Measurements from ENCODE around the gene DMRTC1B. TPM values are rescaled to one million over a fixed set of nuclear protein-coding genes. Genes with fewer than 3 reads are reported as not detected.

DMRTC1B gene
- total and polyA plus RNA-seq, 10 of the 15 experiments (the other 5 are each of a cell fraction or from before 2014, with no cell fraction given) = 0.06 TPM; not detected in 9

Small RNA genes within 50 kb of the gene (small RNA-seq; reads per million reads assigned to genes)
- gene RNU1-112P = not detected

Other genes with a start within 250 kb of the DMRTC1B start
Only the 7 nearest of the 8 such genes appear.
- gene HDAC8, start 204.0 kb upstream of the DMRTC1B start, total RNA-seq (2014; rRNA removed) = 19.8 and 20.0 TPM in 2 replicates
- gene HDAC8, start 204.0 kb upstream of the DMRTC1B start, total RNA-seq (2014; rRNA removed; fragmentation: Illumina TruSeq; extraction: Trizol) = 26.8 and 27.0 TPM in 2 replicates
- gene HDAC8, start 204.0 kb upstream of the DMRTC1B start, total RNA-seq (2021) = 20.3 and 20.6 TPM in 2 replicates
- gene HDAC8, start 204.0 kb upstream of the DMRTC1B start, polyA plus RNA-seq (2011; rRNA removed) = 32.1 and 33.0 TPM in 2 replicates
- 24.1 and 29.3 TPM in 2 replicates for gene HDAC8, start 204.0 kb upstream of the DMRTC1B start, polyA plus RNA-seq (2014; fragmentation: Illumina TruSeq; extraction: Trizol)
- gene HDAC8, start 204.0 kb upstream of the DMRTC1B start, polyA plus RNA-seq (2014; fragmentation: Nextera tagmentation; extraction: Ambion mirVana) = 10 to 100 TPM; 31.3 to 34.1 TPM
- 13.5 and 18.1 TPM in 2 replicates for gene HDAC8, start 204.0 kb upstream of the DMRTC1B start, polyA plus RNA-seq (2014; rRNA removed)
- gene HDAC8, start 204.0 kb upstream of the DMRTC1B start, polyA plus RNA-seq (2016; fragmentation: Nextera tagmentation; extraction: Ambion mirVana) = 10 to 100 TPM; 33.7 to 34.7 TPM
- gene PHKA1, start 62.6 kb upstream of the DMRTC1B start, total RNA-seq (2014; rRNA removed) = under 0.01 and 0.05 TPM in 2 replicates
- 0.05 and 0.09 TPM in 2 replicates for gene PHKA1, start 62.6 kb upstream of the DMRTC1B start, total RNA-seq (2014; rRNA removed; fragmentation: Illumina TruSeq; extraction: Trizol)
- 0.08 and 0.15 TPM in 2 replicates for gene PHKA1, start 62.6 kb upstream of the DMRTC1B start, total RNA-seq (2021)
- gene PHKA1, start 62.6 kb upstream of the DMRTC1B start, polyA plus RNA-seq (2011; rRNA removed) = 0.03 TPM in 1 of 2 replicates, not detected in the other
- 0.06 and 0.08 TPM in 2 replicates for gene PHKA1, start 62.6 kb upstream of the DMRTC1B start, polyA plus RNA-seq (2014; fragmentation: Illumina TruSeq; extraction: Trizol)
- gene PHKA1, start 62.6 kb upstream of the DMRTC1B start, polyA plus RNA-seq (2014; fragmentation: Nextera tagmentation; extraction: Ambion mirVana) = not detected
- gene PHKA1, start 62.6 kb upstream of the DMRTC1B start, polyA plus RNA-seq (2014; rRNA removed) = 0.04 and 0.10 TPM in 2 replicates
- gene PHKA1, start 62.6 kb upstream of the DMRTC1B start, polyA plus RNA-seq (2016; fragmentation: Nextera tagmentation; extraction: Ambion mirVana) = under 1 TPM in 1 of 2 experiments, not detected in 1; 0.03 TPM
- gene FAM236B, start 5.8 kb downstream of the DMRTC1B start, total RNA-seq (2014; rRNA removed) = not detected in 2 replicates
- not detected in 2 replicates for gene FAM236B, start 5.8 kb downstream of the DMRTC1B start, total RNA-seq (2014; rRNA removed; fragmentation: Illumina TruSeq; extraction: Trizol)
- not detected in 2 replicates for gene FAM236B, start 5.8 kb downstream of the DMRTC1B start, total RNA-seq (2021)
- gene FAM236B, start 5.8 kb downstream of the DMRTC1B start, polyA plus RNA-seq (2011; rRNA removed) = not detected in 2 replicates
- gene FAM236B, start 5.8 kb downstream of the DMRTC1B start, polyA plus RNA-seq (2014; fragmentation: Illumina TruSeq; extraction: Trizol) = not detected in 2 replicates
- gene FAM236B, start 5.8 kb downstream of the DMRTC1B start, polyA plus RNA-seq (2014; fragmentation: Nextera tagmentation; extraction: Ambion mirVana) = not detected
- not detected in 2 replicates for gene FAM236B, start 5.8 kb downstream of the DMRTC1B start, polyA plus RNA-seq (2014; rRNA removed)
- gene FAM236B, start 5.8 kb downstream of the DMRTC1B start, polyA plus RNA-seq (2016; fragmentation: Nextera tagmentation; extraction: Ambion mirVana) = not detected
- gene FAM236D, start 31.3 kb downstream of the DMRTC1B start, total RNA-seq (2014; rRNA removed) = not detected in 2 replicates
- not detected in 2 replicates for gene FAM236D, start 31.3 kb downstream of the DMRTC1B start, total RNA-seq (2014; rRNA removed; fragmentation: Illumina TruSeq; extraction: Trizol)
- not detected in 2 replicates for gene FAM236D, start 31.3 kb downstream of the DMRTC1B start, total RNA-seq (2021)
- not detected in 2 replicates for gene FAM236D, start 31.3 kb downstream of the DMRTC1B start, polyA plus RNA-seq (2011; rRNA removed)
- gene FAM236D, start 31.3 kb downstream of the DMRTC1B start, polyA plus RNA-seq (2014; fragmentation: Illumina TruSeq; extraction: Trizol) = not detected in 2 replicates
- not detected for gene FAM236D, start 31.3 kb downstream of the DMRTC1B start, polyA plus RNA-seq (2014; fragmentation: Nextera tagmentation; extraction: Ambion mirVana)
- not detected in 2 replicates for gene FAM236D, start 31.3 kb downstream of the DMRTC1B start, polyA plus RNA-seq (2014; rRNA removed)
- not detected for gene FAM236D, start 31.3 kb downstream of the DMRTC1B start, polyA plus RNA-seq (2016; fragmentation: Nextera tagmentation; extraction: Ambion mirVana)
- gene FAM236C, start 135.7 kb downstream of the DMRTC1B start, total RNA-seq (2014; rRNA removed) = not detected in 2 replicates
- gene FAM236C, start 135.7 kb downstream of the DMRTC1B start, total RNA-seq (2014; rRNA removed; fragmentation: Illumina TruSeq; extraction: Trizol) = not detected in 2 replicates
- not detected in 2 replicates for gene FAM236C, start 135.7 kb downstream of the DMRTC1B start, total RNA-seq (2021)
- not detected in 2 replicates for gene FAM236C, start 135.7 kb downstream of the DMRTC1B start, polyA plus RNA-seq (2011; rRNA removed)
- gene FAM236C, start 135.7 kb downstream of the DMRTC1B start, polyA plus RNA-seq (2014; fragmentation: Illumina TruSeq; extraction: Trizol) = not detected in 2 replicates
- gene FAM236C, start 135.7 kb downstream of the DMRTC1B start, polyA plus RNA-seq (2014; fragmentation: Nextera tagmentation; extraction: Ambion mirVana) = not detected
- gene FAM236C, start 135.7 kb downstream of the DMRTC1B start, polyA plus RNA-seq (2014; rRNA removed) = not detected in 2 replicates
- not detected for gene FAM236C, start 135.7 kb downstream of the DMRTC1B start, polyA plus RNA-seq (2016; fragmentation: Nextera tagmentation; extraction: Ambion mirVana)
- not detected in 2 replicates for gene FAM236A, start 161.3 kb downstream of the DMRTC1B start, total RNA-seq (2014; rRNA removed)
- gene FAM236A, start 161.3 kb downstream of the DMRTC1B start, total RNA-seq (2014; rRNA removed; fragmentation: Illumina TruSeq; extraction: Trizol) = not detected in 2 replicates
- gene FAM236A, start 161.3 kb downstream of the DMRTC1B start, total RNA-seq (2021) = not detected in 2 replicates
- not detected in 2 replicates for gene FAM236A, start 161.3 kb downstream of the DMRTC1B start, polyA plus RNA-seq (2011; rRNA removed)
- not detected in 2 replicates for gene FAM236A, start 161.3 kb downstream of the DMRTC1B start, polyA plus RNA-seq (2014; fragmentation: Illumina TruSeq; extraction: Trizol)
- not detected for gene FAM236A, start 161.3 kb downstream of the DMRTC1B start, polyA plus RNA-seq (2014; fragmentation: Nextera tagmentation; extraction: Ambion mirVana)
- not detected in 2 replicates for gene FAM236A, start 161.3 kb downstream of the DMRTC1B start, polyA plus RNA-seq (2014; rRNA removed)
- not detected for gene FAM236A, start 161.3 kb downstream of the DMRTC1B start, polyA plus RNA-seq (2016; fragmentation: Nextera tagmentation; extraction: Ambion mirVana)
- not detected in 2 replicates for gene DMRTC1, start 166.9 kb downstream of the DMRTC1B start, total RNA-seq (2014; rRNA removed)
- gene DMRTC1, start 166.9 kb downstream of the DMRTC1B start, total RNA-seq (2014; rRNA removed; fragmentation: Illumina TruSeq; extraction: Trizol) = not detected in 2 replicates
- not detected in 2 replicates for gene DMRTC1, start 166.9 kb downstream of the DMRTC1B start, total RNA-seq (2021)
- not detected in 2 replicates for gene DMRTC1, start 166.9 kb downstream of the DMRTC1B start, polyA plus RNA-seq (2011; rRNA removed)
- gene DMRTC1, start 166.9 kb downstream of the DMRTC1B start, polyA plus RNA-seq (2014; fragmentation: Illumina TruSeq; extraction: Trizol) = not detected in 2 replicates
- gene DMRTC1, start 166.9 kb downstream of the DMRTC1B start, polyA plus RNA-seq (2014; fragmentation: Nextera tagmentation; extraction: Ambion mirVana) = not detected
- 0.06 TPM in 1 of 2 replicates, not detected in the other for gene DMRTC1, start 166.9 kb downstream of the DMRTC1B start, polyA plus RNA-seq (2014; rRNA removed)
- gene DMRTC1, start 166.9 kb downstream of the DMRTC1B start, polyA plus RNA-seq (2016; fragmentation: Nextera tagmentation; extraction: Ambion mirVana) = not detected

All from GM12878 (cell line).